Calu3 (cell line): ENCODE results near the gene FAM193A. TPM values are rescaled to one million over a fixed set of nuclear protein-coding genes. Genes with fewer than 3 reads are reported as not detected.
"Not testable (repeated sequence)": the region's sequence is repeated elsewhere in the genome, so short reads cannot be mapped to it uniquely, and the experiment has no call there.

Experiments used
- BruUV-seq: library from RNA; stranded (reverse); fragments of 400-500 nt; replicated peaks from 2 replicates; lab custom pipeline; 2021; lab: Mats Ljungman, UMichigan
- CTCF ChIA-PET: fragments of 300-600 bp; sonication (Branson Sonifier 250); formaldehyde crosslinking; loops from one replicate; lab custom pipeline; 2022; ENCODE audit warnings: antibody characterized with exemption; lab: Charles Lee
- DNase-seq: peaks from one replicate; pipeline ENCODE4 v3.0.0; 2022
- H3K27ac Mint-ChIP-seq: one replicate; pipeline ENCODE4 v1.8.0; 2022; ENCODE audit warnings: mixed read lengths; ENCODE audit not compliant: unreplicated experiment
- H3K27me3 Mint-ChIP-seq: one replicate; pipeline ENCODE4 v1.8.0; 2022; ENCODE audit warnings: mixed read lengths; ENCODE audit not compliant: unreplicated experiment
- H3K36me3 Mint-ChIP-seq: one replicate; pipeline ENCODE4 v1.8.0; 2022; ENCODE audit warnings: mild to moderate bottlenecking, moderate library complexity, mixed read lengths; ENCODE audit not compliant: insufficient read depth, unreplicated experiment
- H3K4me1 Mint-ChIP-seq: one replicate; pipeline ENCODE4 v1.8.0; 2022; ENCODE audit warnings: mild to moderate bottlenecking, low read depth, mixed read lengths; ENCODE audit not compliant: unreplicated experiment
- H3K4me3 Mint-ChIP-seq: one replicate; pipeline ENCODE4 v1.8.0; 2022; ENCODE audit warnings: mild to moderate bottlenecking, low read depth, moderate library complexity, mixed read lengths; ENCODE audit not compliant: unreplicated experiment
- H3K9me3 Mint-ChIP-seq: one replicate; pipeline ENCODE4 v1.8.0; 2022; ENCODE audit warnings: low read depth, mixed read lengths; ENCODE audit not compliant: unreplicated experiment
- CTCF ChIP-seq: fragments of 200-600 bp; IDR thresholded peaks from one replicate; pipeline ENCODE4 v1.8.0; 2022; ENCODE audit warnings: antibody characterized with exemption; ENCODE audit not compliant: unreplicated experiment
- intact Hi-C: fragments of 100-400 bp; cut with micrococcal nuclease; formaldehyde crosslinking; loops from one replicate; pipeline ENCODE4 v1.10.0; 2022; ENCODE audit not compliant: unreplicated experiment
- total RNA-seq: library from RNA; stranded (reverse); gene quantifications from 2 replicates; pipeline ENCODE4 v1.2.3, GENCODE V29; 2022

Gene FAM193A
- total RNA-seq, 1 experiment from 2014 or later: 20.0 TPM

GRCh38 chr4:2526559-2526958 lies 9.9 kb upstream of the FAM193A start:
- H3K36me3 Mint-ChIP-seq: no peaks in the 10 kb centered on the region
- CTCF ChIA-PET: no interaction called here
- no TSS peak for BruUV-seq
- intact Hi-C loops: no loop called here
- H3K27me3 Mint-ChIP-seq: no peaks in the 10 kb centered on the region
- no peaks in the 10 kb centered on the region for H3K4me1 Mint-ChIP-seq
- H3K9me3 Mint-ChIP-seq: no peaks in the 10 kb centered on the region
- no peak overlapping the region for H3K27ac Mint-ChIP-seq
- DNase-seq: no peak
- no peak overlapping the region for H3K4me3 Mint-ChIP-seq
- no peak for TF ChIP-seq CTCF

- Mint-ChIP-seq H3K27me3 (no peaks in the 10 kb centered on the region), H3K27ac (peak overlapping the region; percentile 66), H3K9me3 (no peaks in the 10 kb centered on the region), H3K36me3 (peaks cover 19% of the 10 kb centered on the region), H3K4me1 (no peaks in the 10 kb centered on the region), H3K4me3 (peak overlapping the region; percentile 77)
- no peak for TF ChIP-seq CTCF
- intact Hi-C loops: no loop called here
- no TSS peak for BruUV-seq
- CTCF ChIA-PET: interaction anchor here (1.6 kb wide), 1 partner anchor 66 kb away, joined by 5 read pairs; the partner anchor contains the start of gene RNF4
- DNase-seq: no peak
These were observed 1.5 kb upstream of the FAM193A start for GRCh38 chr4:2534904-2535375.

GRCh38 chr4:2535376-2536192 lies 863 bp upstream of the FAM193A start:
- intact Hi-C loops: no loop called here
- DNase-seq: peak; percentile 15
- CTCF ChIA-PET: interaction anchor here (0.6 to 1.6 kb wide), 4 partner anchors 17 to 272 kb away, joined by 3 to 5 read pairs (median 4); partner anchors contain the start of gene RNF4
- H3K27ac Mint-ChIP-seq: peak overlapping the region; percentile 66
- no peaks in the 10 kb centered on the region for H3K4me1 Mint-ChIP-seq
- BruUV-seq: TSS peak; percentile 72
- peak overlapping the region; percentile 77 for H3K4me3 Mint-ChIP-seq
- H3K36me3 Mint-ChIP-seq: peaks cover 19% of the 10 kb centered on the region
- no peak for TF ChIP-seq CTCF
- no peaks in the 10 kb centered on the region for H3K27me3 Mint-ChIP-seq
- no peaks in the 10 kb centered on the region for H3K9me3 Mint-ChIP-seq

- no peaks in the 10 kb centered on the region for H3K4me1 Mint-ChIP-seq
- no peak for TF ChIP-seq CTCF
- peaks cover 19% of the 10 kb centered on the region for H3K36me3 Mint-ChIP-seq
- CTCF ChIA-PET: no interaction called here
- peak overlapping the region; percentile 77 for H3K4me3 Mint-ChIP-seq
- no peaks in the 10 kb centered on the region for H3K27me3 Mint-ChIP-seq
- peak; percentile 40 for DNase-seq
- no peak overlapping the region for H3K27ac Mint-ChIP-seq
- no peaks in the 10 kb centered on the region for H3K9me3 Mint-ChIP-seq
- intact Hi-C loops: no loop called here
- TSS peak; percentile 57 for BruUV-seq
These were observed 774 bp downstream of the FAM193A start for GRCh38 chr4:2537011-2537830.

- intact Hi-C loops, H3K27ac Mint-ChIP-seq, H3K36me3 Mint-ChIP-seq, H3K4me1 Mint-ChIP-seq, H3K9me3 Mint-ChIP-seq, H3K27me3 Mint-ChIP-seq, H3K4me3 Mint-ChIP-seq, BruUV-seq, CTCF ChIA-PET, DNase-seq: not testable (repeated sequence)
These were observed 7.2 kb downstream of the FAM193A start for GRCh38 chr4:2543580-2544191.
